NB4 (cell line): ENCODE results near the gene MAGEA10.

Experiments used
- CTCF ChIP-seq: IDR thresholded peaks from one replicate; pipeline ENCODE4 v1.5.1; 2012; ENCODE audit warnings: low read depth, low read length
- MAX ChIP-seq: IDR thresholded peaks from 2 replicates; pipeline ENCODE4 v1.6.1; 2011; ENCODE audit warnings: low read depth, low read length
- POLR2A ChIP-seq: IDR thresholded peaks from 2 replicates; pipeline ENCODE4 v1.6.1; 2011; ENCODE audit warnings: mild to moderate bottlenecking; ENCODE audit not compliant: insufficient read length; ENCODE audit errors: extremely low read depth

GRCh38 chrX:152136312-152136711, 2.1 kb downstream of the MAGEA10 start:
- TF ChIP-seq CTCF (no peak), MAX (no peak), POLR2A (no peak)
